Osteocyte (in vitro differentiated cells): ENCODE measurements around the gene MX1. TPM values are rescaled to one million over a fixed set of nuclear protein-coding genes. Genes with fewer than 3 reads are reported as not detected.

Source experiments
- DNase-seq: peaks from one replicate; pipeline ENCODE4 v3.0.0; 2021; ENCODE audit warnings: mixed read lengths; ENCODE audit not compliant: unreplicated experiment; ENCODE audit errors: extremely low spot score
- H3K27ac Mint-ChIP-seq: one replicate; pipeline ENCODE4 v1.8.0; 2021; ENCODE audit warnings: mild to moderate bottlenecking, mixed read lengths; ENCODE audit not compliant: unreplicated experiment
- H3K27me3 Mint-ChIP-seq: one replicate; pipeline ENCODE4 v1.8.0; 2021; ENCODE audit warnings: mixed read lengths; ENCODE audit not compliant: unreplicated experiment
- H3K36me3 Mint-ChIP-seq: one replicate; pipeline ENCODE4 v1.8.0; 2021; ENCODE audit warnings: mixed read lengths; ENCODE audit not compliant: unreplicated experiment
- H3K4me1 Mint-ChIP-seq: one replicate; pipeline ENCODE4 v1.8.0; 2021; ENCODE audit warnings: mixed read lengths; ENCODE audit not compliant: unreplicated experiment
- H3K4me3 Mint-ChIP-seq: one replicate; pipeline ENCODE4 v1.8.0; 2021; ENCODE audit warnings: mild to moderate bottlenecking, moderate library complexity, mixed read lengths; ENCODE audit not compliant: unreplicated experiment
- H3K9me3 Mint-ChIP-seq: one replicate; pipeline ENCODE4 v1.8.0; 2021; ENCODE audit warnings: mixed read lengths; ENCODE audit not compliant: unreplicated experiment
- total RNA-seq: library from RNA; stranded (reverse); gene quantifications from 2 replicates; pipeline ENCODE4 v1.2.1, GENCODE V29; 2021
- TF ChIP-seq, protein P1 (sequence below): fragments of 200-600 bp; sonication (generic); IDR thresholded peaks from 2 replicates; pipeline ENCODE4 v1.5.0; 2021; ENCODE audit warnings: antibody characterized with exemption, mild to moderate bottlenecking, moderate library complexity

The MX1 gene
- total RNA-seq, 1 donor from 2014 or later, result 4.0 TPM

DNA sequence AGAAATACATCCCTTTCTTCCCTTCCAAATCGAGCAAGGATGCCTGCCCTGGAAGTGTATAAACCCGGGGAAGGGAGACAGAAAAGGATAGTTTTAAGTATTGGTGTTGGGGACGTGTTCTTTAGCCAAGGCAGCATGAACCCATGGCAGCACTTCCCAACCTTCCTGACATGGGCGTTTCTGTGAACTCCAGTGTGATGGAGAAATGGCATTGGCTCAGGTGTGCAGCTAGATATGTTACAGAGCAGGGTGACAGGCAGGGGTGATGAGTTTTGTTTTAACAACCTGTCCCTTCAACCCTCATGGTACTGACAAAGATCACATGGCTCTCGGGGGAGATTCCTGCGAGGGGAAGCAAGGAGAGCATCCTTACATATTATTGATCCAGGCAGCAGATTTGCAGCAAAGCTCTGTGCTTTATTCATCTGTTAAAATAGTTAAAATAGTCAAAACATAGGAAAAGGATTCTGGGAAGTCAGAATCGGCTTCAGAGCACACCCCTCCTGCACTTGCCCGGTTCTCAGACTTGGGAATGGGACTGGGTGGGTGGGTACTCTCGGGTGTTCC lies 4.0 kb downstream of the MX1 start:
- no peaks in the 10 kb centered on the region for H3K4me1 Mint-ChIP-seq
- DNase-seq, result no peak
- peaks cover 5% of the 10 kb centered on the region for H3K27me3 Mint-ChIP-seq
- TF ChIP-seq, protein P1, sequence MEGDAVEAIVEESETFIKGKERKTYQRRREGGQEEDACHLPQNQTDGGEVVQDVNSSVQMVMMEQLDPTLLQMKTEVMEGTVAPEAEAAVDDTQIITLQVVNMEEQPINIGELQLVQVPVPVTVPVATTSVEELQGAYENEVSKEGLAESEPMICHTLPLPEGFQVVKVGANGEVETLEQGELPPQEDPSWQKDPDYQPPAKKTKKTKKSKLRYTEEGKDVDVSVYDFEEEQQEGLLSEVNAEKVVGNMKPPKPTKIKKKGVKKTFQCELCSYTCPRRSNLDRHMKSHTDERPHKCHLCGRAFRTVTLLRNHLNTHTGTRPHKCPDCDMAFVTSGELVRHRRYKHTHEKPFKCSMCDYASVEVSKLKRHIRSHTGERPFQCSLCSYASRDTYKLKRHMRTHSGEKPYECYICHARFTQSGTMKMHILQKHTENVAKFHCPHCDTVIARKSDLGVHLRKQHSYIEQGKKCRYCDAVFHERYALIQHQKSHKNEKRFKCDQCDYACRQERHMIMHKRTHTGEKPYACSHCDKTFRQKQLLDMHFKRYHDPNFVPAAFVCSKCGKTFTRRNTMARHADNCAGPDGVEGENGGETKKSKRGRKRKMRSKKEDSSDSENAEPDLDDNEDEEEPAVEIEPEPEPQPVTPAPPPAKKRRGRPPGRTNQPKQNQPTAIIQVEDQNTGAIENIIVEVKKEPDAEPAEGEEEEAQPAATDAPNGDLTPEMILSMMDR, result no peak
- no peak overlapping the region for H3K27ac Mint-ChIP-seq
- peaks cover 8% of the 10 kb centered on the region for H3K9me3 Mint-ChIP-seq
- H3K4me3 Mint-ChIP-seq, result no peak overlapping the region
- no peaks in the 10 kb centered on the region for H3K36me3 Mint-ChIP-seq

DNA sequence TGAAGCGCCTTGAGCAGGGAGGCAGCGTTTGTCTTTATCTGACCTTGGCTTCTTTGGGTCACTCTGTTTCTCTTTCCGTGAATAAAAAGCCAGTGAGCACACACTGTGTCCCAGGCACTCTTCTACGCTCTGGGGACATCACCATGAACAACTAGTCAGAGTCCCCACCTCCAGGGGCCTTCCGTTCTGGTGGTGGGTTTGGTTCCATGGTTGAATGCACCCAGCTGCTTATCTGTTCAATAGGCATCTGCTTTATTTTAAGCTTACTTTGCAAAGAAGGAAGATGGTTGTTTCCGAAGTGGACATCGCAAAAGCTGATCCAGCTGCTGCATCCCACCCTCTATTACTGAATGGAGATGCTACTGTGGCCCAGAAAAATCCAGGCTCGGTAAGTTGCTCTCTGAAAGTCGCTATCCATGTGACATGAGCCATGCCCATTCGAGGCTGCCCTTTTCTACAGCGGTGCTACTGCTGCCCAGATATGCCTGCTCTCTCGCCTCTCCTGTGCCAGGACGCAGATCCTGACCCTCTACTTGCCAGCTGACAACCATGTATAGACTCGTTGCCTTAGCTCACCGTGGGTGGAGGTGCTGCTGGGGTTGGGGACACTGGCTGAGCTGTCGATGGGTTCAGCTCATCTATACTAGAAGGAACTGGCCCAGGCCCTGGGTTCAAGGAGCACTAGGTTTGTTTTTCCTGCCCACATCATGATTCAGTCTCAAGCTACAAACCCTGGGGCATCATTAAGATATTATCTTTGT lies 5.9 kb downstream of the MX1 start:
- H3K27ac Mint-ChIP-seq, result no peak overlapping the region
- H3K4me1 Mint-ChIP-seq, result no peaks in the 10 kb centered on the region
- peak; percentile 54 for DNase-seq
- peaks cover 5% of the 10 kb centered on the region for H3K27me3 Mint-ChIP-seq
- no peaks in the 10 kb centered on the region for H3K36me3 Mint-ChIP-seq
- TF ChIP-seq, protein P1, result no peak
- no peak overlapping the region for H3K4me3 Mint-ChIP-seq
- H3K9me3 Mint-ChIP-seq, result peaks cover 13% of the 10 kb centered on the region

DNA sequence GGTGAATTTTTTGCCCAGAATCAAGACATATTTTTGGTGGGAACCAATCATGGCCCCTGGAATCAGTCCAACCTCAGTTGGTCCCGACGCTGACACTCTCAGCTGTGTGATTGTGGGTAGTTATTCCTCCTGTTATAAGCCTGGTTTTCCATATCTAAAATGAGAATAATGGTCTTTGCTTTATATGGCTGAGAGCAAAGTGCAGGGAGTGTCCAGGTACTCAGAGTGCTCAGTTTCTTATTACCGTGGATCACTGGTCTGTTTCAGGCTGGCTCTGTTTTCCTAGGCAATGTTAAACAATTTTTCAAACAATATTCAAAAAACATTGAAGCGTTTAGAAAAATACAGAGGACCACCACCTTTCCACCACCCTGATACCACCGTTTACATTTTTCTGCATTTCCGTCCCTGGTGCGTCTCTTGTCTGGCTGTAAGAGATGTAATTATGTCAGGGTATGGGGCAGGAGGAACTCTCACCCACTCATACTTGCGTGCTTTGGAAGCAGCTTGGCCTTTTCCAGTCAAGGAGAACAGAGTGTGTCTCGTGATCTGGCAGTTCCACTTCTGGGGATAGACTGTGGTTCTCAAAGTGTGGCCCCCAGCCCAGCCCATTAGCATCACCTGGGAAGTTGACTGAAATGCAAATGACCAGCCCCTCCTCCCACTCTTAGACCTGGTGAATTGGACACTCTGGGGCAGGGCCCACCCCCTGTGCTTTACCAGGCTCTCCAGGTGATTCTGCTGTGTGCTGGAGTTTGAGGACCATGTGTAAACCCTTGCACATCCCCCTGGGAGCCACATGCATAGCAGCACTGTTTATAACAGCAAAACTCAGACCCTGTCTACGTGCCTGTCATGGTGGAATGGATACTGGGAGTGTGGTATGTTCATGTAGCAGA lies 6.8 kb downstream of the MX1 start:
- no peaks in the 10 kb centered on the region for H3K36me3 Mint-ChIP-seq
- H3K27ac Mint-ChIP-seq, result no peak overlapping the region

DNA sequence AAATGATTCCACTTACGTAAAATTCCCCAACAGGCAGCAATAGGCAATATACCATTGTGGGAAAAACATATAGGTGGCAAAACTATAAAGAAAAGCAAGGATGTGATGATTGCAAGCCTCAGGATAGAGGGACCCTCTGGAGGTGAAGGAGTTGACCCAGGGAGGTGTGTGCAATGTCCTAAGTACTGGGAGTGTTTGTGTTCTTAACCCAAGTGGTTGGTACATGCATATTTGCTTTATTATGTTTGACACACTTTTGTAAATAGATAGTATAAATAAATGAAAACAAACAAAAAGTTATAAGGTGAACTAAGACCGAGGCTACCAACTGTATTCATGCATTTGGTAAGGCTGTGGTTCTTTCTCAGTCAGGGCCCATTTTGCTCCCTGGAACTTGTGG lies 7.5 kb downstream of the MX1 start:
- H3K4me1 Mint-ChIP-seq, result no peaks in the 10 kb centered on the region
- TF ChIP-seq, protein P1, result no peak
- H3K36me3 Mint-ChIP-seq, result no peaks in the 10 kb centered on the region
- DNase-seq, result no peak
- no peak overlapping the region for H3K27ac Mint-ChIP-seq
- H3K9me3 Mint-ChIP-seq, result peaks cover 13% of the 10 kb centered on the region
- no peak overlapping the region for H3K4me3 Mint-ChIP-seq
- H3K27me3 Mint-ChIP-seq, result peaks cover 3% of the 10 kb centered on the region

More for the DNA sequence above, 6.8 kb downstream of the MX1 start:
- H3K27me3 Mint-ChIP-seq, result peaks cover 5% of the 10 kb centered on the region
- TF ChIP-seq, protein P1, result no peak
- peaks cover 13% of the 10 kb centered on the region for H3K9me3 Mint-ChIP-seq
- no peaks in the 10 kb centered on the region for H3K4me1 Mint-ChIP-seq
- H3K4me3 Mint-ChIP-seq, result no peak overlapping the region
- peak; percentile 72 for DNase-seq

DNA sequence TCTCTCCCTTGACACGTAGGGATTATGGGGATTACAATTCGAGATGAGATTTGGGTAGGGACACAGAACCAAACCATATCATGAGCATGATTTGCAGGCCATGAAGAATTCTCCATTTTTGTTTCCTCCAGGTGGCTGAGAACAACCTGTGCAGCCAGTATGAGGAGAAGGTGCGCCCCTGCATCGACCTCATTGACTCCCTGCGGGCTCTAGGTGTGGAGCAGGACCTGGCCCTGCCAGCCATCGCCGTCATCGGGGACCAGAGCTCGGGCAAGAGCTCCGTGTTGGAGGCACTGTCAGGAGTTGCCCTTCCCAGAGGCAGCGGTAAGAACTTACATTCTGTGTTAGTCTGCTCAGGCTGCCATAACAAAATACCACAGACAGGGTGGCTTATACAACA lies 9.7 kb downstream of the MX1 start:
- H3K4me1 Mint-ChIP-seq, result no peaks in the 10 kb centered on the region
- TF ChIP-seq, protein P1, result no peak
- H3K9me3 Mint-ChIP-seq, result peaks cover 13% of the 10 kb centered on the region
- H3K27ac Mint-ChIP-seq, result no peak overlapping the region
- peak; percentile 73 for DNase-seq
- no peaks in the 10 kb centered on the region for H3K27me3 Mint-ChIP-seq
- H3K4me3 Mint-ChIP-seq, result no peak overlapping the region
- H3K36me3 Mint-ChIP-seq, result no peaks in the 10 kb centered on the region
